HUES48 (cell line): ENCODE data around the gene ARHGEF7.

Experiments used
- H3K27ac ChIP-seq: one replicate; pipeline ENCODE4 v1.7.0; 2013; ENCODE audit warnings: low read depth, low read length, inconsistent platforms
- H3K27me3 ChIP-seq: 2 replicates; pipeline ENCODE4 v1.6.1; 2013; ENCODE audit warnings: mild to moderate bottlenecking, low read length; ENCODE audit not compliant: control insufficient read depth, insufficient read depth
- H3K36me3 ChIP-seq: 2 replicates; pipeline ENCODE4 v1.6.1; 2013; ENCODE audit warnings: low read length; ENCODE audit not compliant: control insufficient read depth, insufficient read depth
- H3K4me1 ChIP-seq: 2 replicates; pipeline ENCODE4 v1.6.1; 2013; ENCODE audit warnings: mild to moderate bottlenecking, low read length; ENCODE audit not compliant: control insufficient read depth, insufficient read depth
- H3K4me3 ChIP-seq: 2 replicates; pipeline ENCODE4 v1.5.1; 2013; ENCODE audit warnings: mild to moderate bottlenecking, low read depth, low read length
- H3K9ac ChIP-seq: 2 replicates; pipeline ENCODE4 v1.6.1; 2013; ENCODE audit warnings: mild to moderate bottlenecking, low read depth, low read length, moderate library complexity
- H3K9me3 ChIP-seq: 2 replicates; pipeline ENCODE4 v1.6.1; 2013; ENCODE audit warnings: low read length; ENCODE audit not compliant: control insufficient read depth, insufficient read depth

Gene ARHGEF7

DNA sequence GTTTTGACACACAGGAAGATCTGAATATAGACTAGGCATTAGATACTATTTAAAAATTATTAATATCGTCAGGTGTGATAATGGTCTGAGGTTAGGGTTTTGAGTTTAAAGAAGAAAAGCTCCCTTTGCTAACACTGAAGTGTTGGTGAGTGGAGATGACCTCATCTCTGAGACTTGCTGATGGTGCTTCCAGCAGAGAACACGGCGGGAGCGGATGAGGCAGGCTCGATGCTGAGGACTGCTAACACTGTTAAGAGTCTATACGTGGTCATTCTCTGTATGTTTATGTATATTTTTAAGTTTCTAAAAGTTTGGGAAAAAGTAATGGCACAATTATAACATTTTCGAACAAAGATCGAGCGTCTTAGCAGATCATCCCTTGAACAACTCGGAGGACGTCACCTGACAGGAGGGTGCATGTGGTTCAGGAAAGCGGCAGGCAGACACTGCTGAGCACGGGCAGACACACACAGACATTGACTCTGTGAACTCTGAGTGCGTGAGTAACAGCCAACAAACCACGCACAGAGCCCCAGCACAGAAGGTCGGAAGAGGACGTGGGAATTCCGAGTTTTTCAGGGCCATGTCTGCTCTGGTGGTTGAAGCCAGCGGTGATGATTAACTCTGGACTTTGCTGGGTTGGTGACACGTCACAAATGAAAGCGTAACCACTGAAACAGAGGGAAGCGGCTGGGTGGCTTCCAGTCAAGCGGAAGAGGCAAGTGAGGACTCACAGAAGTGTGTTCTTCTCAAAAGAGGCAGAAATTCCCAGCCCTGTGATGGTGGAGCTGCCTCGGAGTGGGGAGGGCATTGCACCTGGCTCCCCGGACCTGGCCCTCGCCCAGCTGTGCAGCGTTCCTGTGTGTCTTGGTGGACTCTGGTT is 113.4 kb downstream of the ARHGEF7 start:
- Histone ChIP-seq H3K4me3 (no peak overlapping the region), H3K9me3 (no peaks in the 10 kb centered on the region), H3K9ac (no peak overlapping the region), H3K27ac (peak overlapping the region; percentile 81), H3K27me3 (no peaks in the 10 kb centered on the region), H3K4me1 (peaks cover 11% of the 10 kb centered on the region; the same call in 1 of the 2 replicates), H3K36me3 (peaks cover 20% of the 10 kb centered on the region)

- no peaks in the 10 kb centered on the region for H3K27me3 ChIP-seq
- no peak overlapping the region for H3K9ac ChIP-seq
- no peak overlapping the region for H3K27ac ChIP-seq
- peaks cover 33% of the 10 kb centered on the region for H3K36me3 ChIP-seq
- peaks cover 11% of the 10 kb centered on the region; the same call in 1 of the 2 replicates for H3K4me1 ChIP-seq
- H3K4me3 ChIP-seq: no peak overlapping the region
- no peaks in the 10 kb centered on the region for H3K9me3 ChIP-seq
Measured at GRCh38 chr13:111230385-111230930, 115.3 kb downstream of the ARHGEF7 start.

DNA sequence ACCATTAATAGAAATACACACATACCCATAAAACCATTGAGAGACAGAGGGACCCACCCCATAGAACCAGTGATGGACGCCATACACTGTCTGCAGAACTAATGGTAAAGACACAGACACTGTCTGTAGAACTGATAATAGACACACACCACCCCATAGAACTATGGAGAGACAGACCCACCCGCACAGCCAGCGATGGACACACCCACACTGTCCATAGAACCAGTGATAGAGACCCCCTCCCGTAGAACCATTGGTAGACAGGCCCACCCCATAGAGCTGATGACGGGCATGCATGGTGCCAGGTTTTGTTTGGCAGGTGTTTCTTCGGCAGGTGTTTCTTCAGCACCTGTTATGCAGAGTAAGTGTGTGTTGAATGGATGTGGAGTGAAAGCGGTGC is 117.1 kb downstream of the ARHGEF7 start:
- no peaks in the 10 kb centered on the region for H3K9me3 ChIP-seq
- no peaks in the 10 kb centered on the region for H3K27me3 ChIP-seq
- H3K36me3 ChIP-seq: peaks cover 30% of the 10 kb centered on the region
- no peak overlapping the region for H3K4me3 ChIP-seq
- H3K4me1 ChIP-seq: peaks cover 11% of the 10 kb centered on the region; the same call in 1 of the 2 replicates
- H3K27ac ChIP-seq: no peak overlapping the region
- no peak overlapping the region for H3K9ac ChIP-seq

DNA sequence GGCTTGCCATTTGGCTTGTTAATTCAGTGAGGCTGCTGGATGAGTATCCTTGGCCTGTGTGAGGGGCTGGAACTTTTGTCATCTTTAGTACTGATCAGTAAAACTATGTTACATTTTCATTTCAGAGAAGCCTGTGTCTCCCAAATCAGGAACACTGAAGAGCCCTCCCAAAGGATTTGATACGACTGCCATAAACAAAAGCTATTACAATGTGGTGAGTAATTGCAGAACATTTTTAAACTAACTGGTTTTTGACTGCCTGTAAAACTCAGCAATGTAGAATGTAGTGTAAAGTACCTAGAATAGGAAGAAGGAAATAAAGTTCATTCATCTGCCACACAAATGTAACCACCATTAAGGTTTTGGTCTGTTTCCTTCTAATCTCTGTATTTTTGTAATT is 118.0 kb downstream of the ARHGEF7 start:
- Histone ChIP-seq H3K36me3 (peaks cover 30% of the 10 kb centered on the region), H3K9ac (no peak overlapping the region), H3K4me1 (peaks cover 6% of the 10 kb centered on the region; the same call in 1 of the 2 replicates), H3K9me3 (no peaks in the 10 kb centered on the region), H3K4me3 (no peak overlapping the region), H3K27me3 (no peaks in the 10 kb centered on the region), H3K27ac (no peak overlapping the region)

DNA sequence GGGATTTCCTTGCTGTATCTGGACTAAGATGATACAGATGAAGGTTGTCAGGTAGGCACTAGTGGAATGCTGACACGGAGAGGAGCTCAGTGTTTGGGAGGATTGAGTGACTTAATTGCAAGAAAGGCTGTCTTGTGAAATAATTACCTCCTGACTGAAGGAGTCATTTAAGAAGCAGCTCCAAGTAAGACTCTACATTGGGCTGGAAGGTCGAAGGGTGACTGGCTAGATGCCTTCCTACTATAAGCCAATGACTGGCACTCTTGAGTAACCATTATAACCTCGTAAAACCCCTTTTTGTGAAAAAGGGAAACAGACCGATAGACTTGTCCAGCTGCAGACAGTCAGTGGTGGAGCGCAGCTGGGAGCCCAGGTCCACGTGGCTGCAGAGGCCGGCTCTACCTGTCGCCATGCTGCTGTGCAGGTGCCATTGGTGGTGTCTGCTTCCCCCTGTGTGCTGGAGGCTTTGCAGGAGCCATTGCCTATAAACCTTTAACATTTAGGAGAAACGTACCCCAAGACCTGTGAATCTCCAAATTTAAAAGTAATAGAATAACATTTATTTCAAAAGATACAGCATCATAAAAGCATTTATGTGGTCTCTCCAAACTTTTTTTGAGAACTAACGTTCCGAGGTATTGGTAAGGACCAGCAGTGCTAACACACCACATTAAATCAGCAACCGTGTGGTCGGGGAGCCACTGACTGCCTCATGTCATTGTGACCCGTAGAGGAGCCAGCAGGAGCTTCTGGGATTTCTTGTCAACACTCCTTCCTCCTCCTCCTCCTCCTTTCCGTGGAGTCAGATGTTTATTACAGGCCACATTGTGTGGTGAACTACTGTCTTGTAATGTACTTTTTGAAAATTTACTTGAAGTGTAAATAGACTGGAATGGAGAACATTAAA is 124.9 kb downstream of the ARHGEF7 start:
- H3K4me3 ChIP-seq: no peak overlapping the region
- no peaks in the 10 kb centered on the region for H3K27me3 ChIP-seq
- no peak overlapping the region for H3K27ac ChIP-seq
- peaks cover 15% of the 10 kb centered on the region for H3K4me1 ChIP-seq
- H3K9ac ChIP-seq: no peak overlapping the region
- peaks cover 22% of the 10 kb centered on the region for H3K36me3 ChIP-seq
- no peaks in the 10 kb centered on the region for H3K9me3 ChIP-seq

DNA sequence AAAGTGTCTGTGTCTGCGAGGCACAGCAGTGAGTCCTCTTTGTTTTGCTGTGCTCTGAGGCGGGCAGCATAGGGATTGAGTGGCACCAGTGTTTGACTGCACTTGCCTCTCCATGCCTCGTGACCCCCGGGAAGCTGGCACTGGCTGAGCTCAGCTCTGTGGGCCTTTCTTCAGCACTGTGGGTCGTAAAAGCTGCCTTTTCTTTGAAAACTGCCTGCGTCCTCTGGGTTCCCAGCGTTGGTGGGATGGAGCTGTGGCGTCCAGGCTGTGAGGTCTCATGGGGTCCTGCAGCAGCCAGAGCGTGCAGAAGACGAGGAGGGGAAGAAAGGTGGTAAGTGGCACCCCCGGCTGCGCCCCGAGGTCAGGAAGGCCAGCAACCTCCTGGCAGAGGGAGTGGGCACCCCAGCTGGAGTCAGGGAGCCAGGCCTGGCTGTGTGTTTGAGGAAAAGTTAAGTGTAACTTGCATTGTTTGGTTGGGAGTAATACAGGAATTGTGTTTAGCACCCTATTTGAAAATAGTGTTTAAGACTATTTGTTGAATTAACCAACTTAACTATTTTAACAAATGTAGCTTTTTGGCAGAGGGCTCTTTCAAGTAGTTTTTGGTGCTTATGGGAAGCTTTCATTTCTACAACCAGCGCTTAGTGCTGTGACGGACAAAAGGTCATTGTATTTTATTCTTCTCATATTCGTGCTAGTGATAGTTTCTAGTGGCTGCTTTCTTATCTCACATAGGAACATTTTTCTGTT is 126.1 kb downstream of the ARHGEF7 start:
- H3K4me1 ChIP-seq: peaks cover 15% of the 10 kb centered on the region
- no peaks in the 10 kb centered on the region for H3K9me3 ChIP-seq
- H3K4me3 ChIP-seq: no peak overlapping the region
- no peaks in the 10 kb centered on the region for H3K27me3 ChIP-seq
- H3K27ac ChIP-seq: no peak overlapping the region
- peaks cover 34% of the 10 kb centered on the region for H3K36me3 ChIP-seq
- no peak overlapping the region for H3K9ac ChIP-seq

GRCh38 chr13:111241862-111242261 is 126.8 kb downstream of the ARHGEF7 start:
- H3K9ac ChIP-seq: no peak overlapping the region
- H3K36me3 ChIP-seq: peaks cover 41% of the 10 kb centered on the region
- no peaks in the 10 kb centered on the region for H3K27me3 ChIP-seq
- no peaks in the 10 kb centered on the region for H3K9me3 ChIP-seq
- no peak overlapping the region for H3K27ac ChIP-seq
- no peak overlapping the region for H3K4me3 ChIP-seq
- peaks cover 15% of the 10 kb centered on the region for H3K4me1 ChIP-seq

DNA sequence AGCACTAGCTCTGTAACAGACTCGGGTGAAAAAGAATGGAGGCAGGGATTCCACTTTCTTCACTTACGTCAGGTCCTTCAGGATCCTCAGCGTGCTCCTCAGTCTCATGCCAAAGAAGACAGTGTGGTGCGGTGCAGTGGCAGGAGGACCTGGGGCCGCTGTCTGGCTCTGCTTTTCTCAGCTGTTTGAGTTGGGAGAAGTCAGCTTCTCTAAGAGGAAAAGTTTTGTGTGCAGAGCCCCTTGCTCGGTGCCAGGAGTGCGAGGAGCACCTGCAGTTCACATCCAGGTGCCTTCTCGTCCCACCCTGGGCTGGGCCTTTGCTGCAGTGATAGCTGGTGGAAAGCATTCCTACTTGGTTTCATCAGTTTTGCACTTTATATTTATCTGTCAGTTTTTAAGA is 127.5 kb downstream of the ARHGEF7 start:
- H3K4me1 ChIP-seq: peaks cover 15% of the 10 kb centered on the region
- H3K4me3 ChIP-seq: no peak overlapping the region
- H3K27me3 ChIP-seq: no peaks in the 10 kb centered on the region
- no peak overlapping the region for H3K27ac ChIP-seq
- H3K9ac ChIP-seq: no peak overlapping the region
- peaks cover 43% of the 10 kb centered on the region for H3K36me3 ChIP-seq
- H3K9me3 ChIP-seq: no peaks in the 10 kb centered on the region

DNA sequence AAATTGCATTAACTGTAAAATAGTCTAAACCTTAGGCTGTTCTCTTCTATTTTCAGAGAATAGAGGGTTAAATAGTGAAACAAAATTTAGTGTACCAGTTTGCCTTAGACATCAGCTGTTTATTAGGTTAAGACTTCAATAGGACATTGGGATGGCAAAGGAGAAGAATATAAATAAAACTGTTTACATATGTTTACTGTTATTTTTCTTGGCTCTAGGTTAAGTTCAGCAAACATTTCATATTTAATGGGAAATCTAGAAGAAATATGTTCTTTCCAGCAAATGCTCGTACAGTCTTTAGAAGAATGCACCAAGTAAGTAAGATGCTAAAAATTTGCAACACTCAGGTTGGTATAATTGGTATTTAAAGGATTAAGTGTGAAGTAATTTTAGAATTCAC is 128.9 kb downstream of the ARHGEF7 start:
- Histone ChIP-seq H3K36me3 (peaks cover 46% of the 10 kb centered on the region), H3K4me1 (peaks cover 15% of the 10 kb centered on the region), H3K27ac (no peak overlapping the region)

GRCh38 chr13:111245576-111246384 is 130.7 kb downstream of the ARHGEF7 start:
- peaks cover 52% of the 10 kb centered on the region for H3K36me3 ChIP-seq
- H3K9ac ChIP-seq: no peak overlapping the region
- H3K4me1 ChIP-seq: peaks cover 9% of the 10 kb centered on the region
- H3K27ac ChIP-seq: no peak overlapping the region
- H3K27me3 ChIP-seq: no peaks in the 10 kb centered on the region
- no peaks in the 10 kb centered on the region for H3K9me3 ChIP-seq
- no peak overlapping the region for H3K4me3 ChIP-seq

More for the DNA sequence above, 128.9 kb downstream of the ARHGEF7 start:
- Histone ChIP-seq H3K9ac (no peak overlapping the region), H3K9me3 (no peaks in the 10 kb centered on the region), H3K4me3 (no peak overlapping the region), H3K27me3 (no peaks in the 10 kb centered on the region)
